Measurements from ENCODE around the gene MGARP.

MGARP gene

DNA sequence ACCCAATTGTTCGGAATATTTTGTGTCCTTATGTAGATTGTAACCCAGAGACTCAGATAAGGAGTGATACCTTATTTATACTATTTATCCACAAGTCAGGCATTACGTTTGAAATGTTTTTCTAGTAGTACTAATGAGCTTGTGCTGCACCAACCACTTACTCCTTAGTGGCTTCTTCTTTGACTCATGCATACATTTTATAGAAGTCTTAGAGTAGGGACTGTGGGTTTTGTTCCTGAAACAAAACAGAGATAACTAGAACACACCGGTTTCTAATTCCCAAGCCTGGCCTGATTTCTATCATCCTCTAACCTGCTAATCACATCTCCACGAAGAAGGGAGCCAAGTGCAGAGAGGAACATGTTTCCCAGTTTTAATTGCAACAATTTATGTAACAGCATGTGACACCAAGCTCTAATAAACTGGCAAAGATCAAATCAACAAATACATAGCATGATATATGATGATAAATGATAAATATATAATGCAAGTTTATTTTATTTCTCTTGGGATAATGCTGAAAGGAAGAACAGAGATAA lies 32.3 kb downstream of the MGARP start:
- no peak for TF ChIP-seq TCF12 (IDR thresholded peaks at IDR 0.05; ENCODE audit: low read depth)

DNA sequence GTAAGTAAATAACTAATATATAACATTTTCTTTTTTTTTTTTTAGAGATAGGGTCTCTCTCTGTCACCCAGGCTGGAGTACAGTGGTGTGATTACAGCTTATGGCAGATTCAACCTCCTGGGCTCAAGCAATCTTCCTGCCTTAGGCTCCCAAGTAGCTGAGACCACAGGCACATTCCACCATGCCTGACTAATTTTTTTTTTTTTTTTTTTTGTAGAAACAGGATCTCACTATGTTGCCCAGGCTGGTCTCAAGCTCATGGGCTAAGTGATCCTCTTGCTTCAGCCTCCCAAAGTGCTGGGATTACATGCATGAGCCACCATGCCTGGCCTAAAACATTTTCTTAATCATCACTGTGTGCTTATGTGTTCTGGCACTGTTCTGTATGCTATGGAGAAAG lies 32.8 kb downstream of the MGARP start:
- TF ChIP-seq CEBPB (IDR thresholded peaks at IDR 0.05) = no peak
- TF ChIP-seq NFIC (IDR thresholded peaks at IDR 0.05) = no peak
- no peak for TF ChIP-seq EGR1 (IDR thresholded peaks at IDR 0.05)
- no peak for TF ChIP-seq TCF12 (IDR thresholded peaks at IDR 0.05; ENCODE audit: low read depth)
- no peak for TF ChIP-seq EP300 (IDR thresholded peaks at IDR 0.05; ENCODE audit: borderline replicate concordance)
- TF ChIP-seq, protein P1, sequence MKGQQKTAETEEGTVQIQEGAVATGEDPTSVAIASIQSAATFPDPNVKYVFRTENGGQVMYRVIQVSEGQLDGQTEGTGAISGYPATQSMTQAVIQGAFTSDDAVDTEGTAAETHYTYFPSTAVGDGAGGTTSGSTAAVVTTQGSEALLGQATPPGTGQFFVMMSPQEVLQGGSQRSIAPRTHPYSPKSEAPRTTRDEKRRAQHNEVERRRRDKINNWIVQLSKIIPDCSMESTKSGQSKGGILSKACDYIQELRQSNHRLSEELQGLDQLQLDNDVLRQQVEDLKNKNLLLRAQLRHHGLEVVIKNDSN (IDR thresholded peaks at IDR 0.05) = no peak
- TF ChIP-seq YY1 (IDR thresholded peaks at IDR 0.05; ENCODE audit: low read depth) = no peak
- TF ChIP-seq TEAD4 (IDR thresholded peaks at IDR 0.05) = no peak

DNA sequence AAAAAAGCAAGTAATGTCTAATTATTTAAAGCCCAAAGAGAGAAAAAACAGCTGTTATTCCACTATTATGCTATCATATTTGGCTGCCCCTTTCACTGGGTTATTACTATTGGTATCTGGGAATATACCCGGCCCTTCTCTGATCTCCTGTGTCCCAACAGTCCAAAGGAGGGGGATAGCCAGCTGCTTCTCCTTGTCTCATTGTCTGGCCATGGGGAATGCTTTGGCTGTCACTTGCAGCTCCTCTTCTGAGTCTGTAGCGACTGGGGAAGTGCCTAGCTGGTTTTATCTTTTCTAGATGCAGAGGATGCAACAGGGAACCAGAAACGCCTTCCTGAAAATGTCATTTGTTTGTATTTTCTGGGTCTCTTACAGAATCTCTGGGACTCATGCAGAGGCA lies 33.9 kb downstream of the MGARP start:
- TF ChIP-seq, protein P1 (IDR thresholded peaks at IDR 0.05) = no peak
- TF ChIP-seq, protein P2, sequence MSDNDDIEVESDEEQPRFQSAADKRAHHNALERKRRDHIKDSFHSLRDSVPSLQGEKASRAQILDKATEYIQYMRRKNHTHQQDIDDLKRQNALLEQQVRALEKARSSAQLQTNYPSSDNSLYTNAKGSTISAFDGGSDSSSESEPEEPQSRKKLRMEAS (IDR thresholded peaks at IDR 0.05) = no peak
- TF ChIP-seq CREB1 (IDR thresholded peaks at IDR 0.05; ENCODE audit: low read depth) (no peak), TCF12 (IDR thresholded peaks at IDR 0.05; ENCODE audit: low read depth) (no peak), RAD21 (IDR thresholded peaks at IDR 0.05; ENCODE audit: low read depth) (no peak), ZBTB7A (IDR thresholded peaks at IDR 0.05; ENCODE audit: low read depth) (no peak), FOXM1 (IDR thresholded peaks at IDR 0.05; ENCODE audit: borderline replicate concordance, low read depth) (no peak), EP300 (IDR thresholded peaks at IDR 0.05; ENCODE audit: borderline replicate concordance) (no peak), NFIC (IDR thresholded peaks at IDR 0.05) (no peak), TEAD4 (IDR thresholded peaks at IDR 0.05) (no peak), TAF1 (IDR thresholded peaks at IDR 0.05; ENCODE audit: low read depth) (no peak), EGR1 (IDR thresholded peaks at IDR 0.05) (no peak), CEBPB (IDR thresholded peaks at IDR 0.05) (no peak), YY1 (IDR thresholded peaks at IDR 0.05; ENCODE audit: low read depth) (no peak)
- TF ChIP-seq, protein P3, sequence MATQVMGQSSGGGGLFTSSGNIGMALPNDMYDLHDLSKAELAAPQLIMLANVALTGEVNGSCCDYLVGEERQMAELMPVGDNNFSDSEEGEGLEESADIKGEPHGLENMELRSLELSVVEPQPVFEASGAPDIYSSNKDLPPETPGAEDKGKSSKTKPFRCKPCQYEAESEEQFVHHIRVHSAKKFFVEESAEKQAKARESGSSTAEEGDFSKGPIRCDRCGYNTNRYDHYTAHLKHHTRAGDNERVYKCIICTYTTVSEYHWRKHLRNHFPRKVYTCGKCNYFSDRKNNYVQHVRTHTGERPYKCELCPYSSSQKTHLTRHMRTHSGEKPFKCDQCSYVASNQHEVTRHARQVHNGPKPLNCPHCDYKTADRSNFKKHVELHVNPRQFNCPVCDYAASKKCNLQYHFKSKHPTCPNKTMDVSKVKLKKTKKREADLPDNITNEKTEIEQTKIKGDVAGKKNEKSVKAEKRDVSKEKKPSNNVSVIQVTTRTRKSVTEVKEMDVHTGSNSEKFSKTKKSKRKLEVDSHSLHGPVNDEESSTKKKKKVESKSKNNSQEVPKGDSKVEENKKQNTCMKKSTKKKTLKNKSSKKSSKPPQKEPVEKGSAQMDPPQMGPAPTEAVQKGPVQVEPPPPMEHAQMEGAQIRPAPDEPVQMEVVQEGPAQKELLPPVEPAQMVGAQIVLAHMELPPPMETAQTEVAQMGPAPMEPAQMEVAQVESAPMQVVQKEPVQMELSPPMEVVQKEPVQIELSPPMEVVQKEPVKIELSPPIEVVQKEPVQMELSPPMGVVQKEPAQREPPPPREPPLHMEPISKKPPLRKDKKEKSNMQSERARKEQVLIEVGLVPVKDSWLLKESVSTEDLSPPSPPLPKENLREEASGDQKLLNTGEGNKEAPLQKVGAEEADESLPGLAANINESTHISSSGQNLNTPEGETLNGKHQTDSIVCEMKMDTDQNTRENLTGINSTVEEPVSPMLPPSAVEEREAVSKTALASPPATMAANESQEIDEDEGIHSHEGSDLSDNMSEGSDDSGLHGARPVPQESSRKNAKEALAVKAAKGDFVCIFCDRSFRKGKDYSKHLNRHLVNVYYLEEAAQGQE (IDR thresholded peaks at IDR 0.05; ENCODE audit: low read depth) = no peak

DNA sequence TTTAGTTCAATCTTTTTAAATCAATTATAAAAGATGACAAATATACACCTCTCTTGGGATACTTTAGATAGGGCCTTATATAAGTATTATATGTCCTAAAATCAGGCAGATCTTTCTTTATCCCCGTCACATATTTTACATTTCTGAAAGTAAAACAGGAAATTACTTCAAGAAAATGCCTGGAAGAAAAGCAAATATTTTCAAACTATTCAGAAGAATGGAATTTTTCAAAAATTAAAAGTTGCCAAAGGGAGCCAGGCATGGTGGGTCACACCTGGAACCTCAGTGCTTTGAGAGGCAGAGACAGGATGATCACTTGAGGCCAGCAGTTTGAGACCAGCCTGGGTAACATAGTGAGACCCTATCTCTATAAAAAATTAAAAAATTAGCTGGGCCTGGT lies 34.4 kb downstream of the MGARP start:
- TF ChIP-seq, protein P1 (IDR thresholded peaks at IDR 0.05) = no peak
- no peak for TF ChIP-seq EP300 (IDR thresholded peaks at IDR 0.05; ENCODE audit: borderline replicate concordance)

DNA sequence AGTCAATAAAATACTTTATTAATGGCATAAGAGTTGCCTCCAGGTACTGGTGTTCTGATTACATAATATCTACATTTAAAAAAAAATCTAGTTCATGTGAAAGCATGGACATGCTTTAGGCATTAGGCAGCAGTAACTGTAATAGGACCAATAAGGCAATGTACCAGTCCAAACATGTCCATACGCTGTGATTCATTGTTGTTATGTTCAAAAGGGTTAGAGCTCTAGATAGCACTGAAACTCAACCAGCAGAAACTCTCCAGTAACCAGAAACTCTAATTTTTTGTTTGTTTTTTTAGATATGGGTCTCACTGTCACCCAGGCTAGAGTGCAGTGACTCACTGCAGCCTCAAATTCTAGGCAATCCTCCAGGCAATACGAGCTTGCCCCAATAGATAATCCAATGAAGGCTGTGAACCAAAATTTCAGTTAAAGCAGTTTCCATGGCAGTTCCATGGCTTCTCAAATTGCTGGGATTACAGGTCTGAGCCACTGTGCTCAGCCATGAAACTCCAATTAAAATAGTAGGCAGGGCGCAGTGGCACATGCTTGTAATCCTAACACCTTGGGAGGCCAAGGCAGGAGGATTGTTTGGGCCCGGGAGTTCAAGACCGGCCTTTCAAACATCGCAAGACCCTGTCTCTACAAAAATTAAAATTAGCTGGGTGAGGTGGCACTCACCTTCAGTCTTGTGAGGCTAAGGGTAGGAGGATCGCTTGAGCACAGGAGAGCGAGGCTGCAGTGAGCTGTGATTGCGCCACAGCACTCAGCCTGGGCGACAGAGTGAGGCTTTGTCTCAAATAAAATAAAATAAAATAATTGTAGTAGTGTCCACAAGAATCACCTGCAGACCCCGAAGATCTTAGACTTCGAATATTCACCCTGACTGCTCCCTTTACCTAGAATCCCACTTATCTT lies 36.3 kb downstream of the MGARP start:
- TF ChIP-seq EP300 (IDR thresholded peaks at IDR 0.05; ENCODE audit: borderline replicate concordance) (no peak), TCF12 (IDR thresholded peaks at IDR 0.05; ENCODE audit: low read depth) (no peak), TAF1 (IDR thresholded peaks at IDR 0.05; ENCODE audit: low read depth) (no peak), RAD21 (IDR thresholded peaks at IDR 0.05; ENCODE audit: low read depth) (no peak), YY1 (IDR thresholded peaks at IDR 0.05; ENCODE audit: low read depth) (no peak), TEAD4 (IDR thresholded peaks at IDR 0.05) (no peak), CREB1 (IDR thresholded peaks at IDR 0.05; ENCODE audit: low read depth) (no peak)

DNA sequence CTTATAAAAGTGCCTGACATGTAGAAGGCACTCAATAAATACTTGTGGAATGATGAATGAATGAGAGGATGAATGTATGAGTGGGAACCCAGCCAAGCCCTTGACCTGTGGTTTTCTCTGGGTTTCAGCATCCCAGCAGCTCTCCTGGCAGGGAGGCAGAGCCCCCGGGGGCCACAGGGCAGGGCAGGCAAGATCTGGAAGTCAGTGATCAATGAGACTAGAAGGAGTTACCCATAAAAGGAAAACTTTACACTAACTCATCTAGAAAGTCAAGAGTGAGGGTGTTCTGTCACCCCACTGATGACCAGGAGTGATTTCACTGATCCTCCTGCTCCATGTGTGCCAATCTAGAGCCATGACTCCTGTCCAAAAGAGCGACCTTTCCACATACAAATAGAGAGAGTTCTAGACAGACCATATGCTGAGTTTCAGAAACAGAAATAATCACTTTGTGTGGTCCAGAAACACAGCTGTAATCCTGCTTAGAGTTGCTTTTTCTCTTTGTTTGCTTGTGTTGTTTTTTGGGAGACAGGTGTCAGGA lies 37.4 kb downstream of the MGARP start:
- no peak for TF ChIP-seq TEAD4 (IDR thresholded peaks at IDR 0.05)
- TF ChIP-seq FOXM1 (IDR thresholded peaks at IDR 0.05; ENCODE audit: borderline replicate concordance, low read depth) = no peak
- no peak for TF ChIP-seq YY1 (IDR thresholded peaks at IDR 0.05; ENCODE audit: low read depth)
- no peak for TF ChIP-seq TCF12 (IDR thresholded peaks at IDR 0.05; ENCODE audit: low read depth)
- TF ChIP-seq, protein P1 (IDR thresholded peaks at IDR 0.05) = no peak
- TF ChIP-seq EGR1 (IDR thresholded peaks at IDR 0.05) = no peak
- TF ChIP-seq RAD21 (IDR thresholded peaks at IDR 0.05; ENCODE audit: low read depth) = no peak
- TF ChIP-seq CEBPB (IDR thresholded peaks at IDR 0.05) = no peak

DNA sequence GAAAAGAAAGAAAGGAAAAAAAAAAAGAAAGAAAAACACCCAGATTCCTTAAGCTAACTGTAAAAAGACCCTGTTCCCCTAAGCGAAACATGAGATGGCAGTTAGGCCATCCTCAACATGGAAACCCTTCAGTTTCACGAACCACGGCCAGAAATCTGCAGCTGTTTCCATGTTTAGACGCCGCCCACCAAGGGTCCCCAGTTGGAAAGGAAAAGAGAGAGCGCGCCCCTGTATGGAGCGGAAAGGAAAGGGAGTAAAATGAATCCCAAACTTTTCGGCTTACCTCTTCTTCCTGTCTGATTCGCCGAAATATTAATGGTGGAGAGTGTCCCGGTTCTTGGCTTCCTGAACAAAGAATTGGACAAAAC lies 38.3 kb downstream of the MGARP start:
- TF ChIP-seq EP300 (IDR thresholded peaks at IDR 0.05; ENCODE audit: borderline replicate concordance) = no peak
- TF ChIP-seq, protein P1 (IDR thresholded peaks at IDR 0.05) = no peak
- TF ChIP-seq, protein P3 (IDR thresholded peaks at IDR 0.05; ENCODE audit: low read depth) = no peak
- TF ChIP-seq, protein P2 (IDR thresholded peaks at IDR 0.05) = no peak
- TF ChIP-seq CEBPB (IDR thresholded peaks at IDR 0.05) = no peak
- no peak for TF ChIP-seq NFIC (IDR thresholded peaks at IDR 0.05)
- TF ChIP-seq CREB1 (IDR thresholded peaks at IDR 0.05; ENCODE audit: low read depth) = no peak
- TF ChIP-seq ZBTB7A (IDR thresholded peaks at IDR 0.05; ENCODE audit: low read depth) = no peak
- TF ChIP-seq YY1 (IDR thresholded peaks at IDR 0.05; ENCODE audit: low read depth) = no peak
- no peak for TF ChIP-seq TCF12 (IDR thresholded peaks at IDR 0.05; ENCODE audit: low read depth)
- TF ChIP-seq FOXM1 (IDR thresholded peaks at IDR 0.05; ENCODE audit: borderline replicate concordance, low read depth) = no peak
- TF ChIP-seq TAF1 (IDR thresholded peaks at IDR 0.05; ENCODE audit: low read depth) = no peak
- TF ChIP-seq TEAD4 (IDR thresholded peaks at IDR 0.05) = no peak
- no peak for TF ChIP-seq RAD21 (IDR thresholded peaks at IDR 0.05; ENCODE audit: low read depth)
- TF ChIP-seq EGR1 (IDR thresholded peaks at IDR 0.05) = no peak

All from Ishikawa (cell line).